Measurements from ENCODE around the gene LPGAT1.

- TF ChIP-seq, protein P1, sequence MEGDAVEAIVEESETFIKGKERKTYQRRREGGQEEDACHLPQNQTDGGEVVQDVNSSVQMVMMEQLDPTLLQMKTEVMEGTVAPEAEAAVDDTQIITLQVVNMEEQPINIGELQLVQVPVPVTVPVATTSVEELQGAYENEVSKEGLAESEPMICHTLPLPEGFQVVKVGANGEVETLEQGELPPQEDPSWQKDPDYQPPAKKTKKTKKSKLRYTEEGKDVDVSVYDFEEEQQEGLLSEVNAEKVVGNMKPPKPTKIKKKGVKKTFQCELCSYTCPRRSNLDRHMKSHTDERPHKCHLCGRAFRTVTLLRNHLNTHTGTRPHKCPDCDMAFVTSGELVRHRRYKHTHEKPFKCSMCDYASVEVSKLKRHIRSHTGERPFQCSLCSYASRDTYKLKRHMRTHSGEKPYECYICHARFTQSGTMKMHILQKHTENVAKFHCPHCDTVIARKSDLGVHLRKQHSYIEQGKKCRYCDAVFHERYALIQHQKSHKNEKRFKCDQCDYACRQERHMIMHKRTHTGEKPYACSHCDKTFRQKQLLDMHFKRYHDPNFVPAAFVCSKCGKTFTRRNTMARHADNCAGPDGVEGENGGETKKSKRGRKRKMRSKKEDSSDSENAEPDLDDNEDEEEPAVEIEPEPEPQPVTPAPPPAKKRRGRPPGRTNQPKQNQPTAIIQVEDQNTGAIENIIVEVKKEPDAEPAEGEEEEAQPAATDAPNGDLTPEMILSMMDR (IDR thresholded peaks at IDR 0.05; ENCODE audit: poor library complexity), result no peak
- no peak for TF ChIP-seq EZH2 (IDR thresholded peaks at IDR 0.05; ENCODE audit: borderline replicate concordance)
- no peak for TF ChIP-seq EZH2phosphoT487 (IDR thresholded peaks at IDR 0.05; ENCODE audit: low read depth, severe bottlenecking, unreplicated experiment)
Observed at GRCh38 chr1:211734791-211735190, 95.8 kb downstream of the LPGAT1 start.
